SK-N-SH treated with all-trans-retinoic acid at 6 μM for 48 hours (cell line): ENCODE data around the gene SHROOM1.

ENCODE experiments used
- ATAC-seq: fragments of 200-7000 bp; cut with Tn5 transposase; 3 replicates; pipeline ENCODE4 v1.9.1; 2020; ENCODE audit warnings: mild to moderate bottlenecking, moderate library complexity
- ARNTL ChIP-seq: fragments of 450-650 bp; formaldehyde crosslinking; IDR thresholded peaks from 2 replicates; pipeline ENCODE4 v1.5.0; 2020; ENCODE audit warnings: low read depth, mild to moderate bottlenecking, moderate library complexity, borderline replicate concordance
- BACH2 ChIP-seq: fragments of 250-450 bp; sonication (Bioruptor Pico); IDR thresholded peaks from 2 replicates; pipeline ENCODE4 v1.9.0; 2021; ENCODE audit warnings: mild to moderate bottlenecking, borderline replicate concordance
- CSDC2 ChIP-seq: fragments of 250-450 bp; sonication (Bioruptor Pico); IDR thresholded peaks from 2 replicates; pipeline ENCODE4 v1.5.0; 2020; ENCODE audit warnings: mild to moderate bottlenecking, moderate library complexity
- CSRNP3 ChIP-seq: fragments of 250-450 bp; sonication (Bioruptor Pico); IDR thresholded peaks from 2 replicates; pipeline ENCODE4 v1.5.1; 2021; ENCODE audit warnings: mild to moderate bottlenecking, moderate library complexity
- ESRRG ChIP-seq: fragments of 250-450 bp; sonication (Bioruptor Pico); IDR thresholded peaks from 2 replicates; pipeline ENCODE4 v1.6.1; 2021; ENCODE audit warnings: mild to moderate bottlenecking
- OSR1 ChIP-seq: fragments of 250-450 bp; sonication (Bioruptor Pico); IDR thresholded peaks from 2 replicates; pipeline ENCODE4 v1.8.0; 2022; ENCODE audit warnings: moderate library complexity, mild to moderate bottlenecking, inconsistent platforms
- PPARA ChIP-seq: fragments of 250-450 bp; sonication (Bioruptor Pico); IDR thresholded peaks from 2 replicates; pipeline ENCODE4 v1.5.0; 2020; ENCODE audit warnings: mild to moderate bottlenecking, borderline replicate concordance
- RARB ChIP-seq: fragments of 250-450 bp; sonication (Bioruptor Pico); IDR thresholded peaks from 2 replicates; pipeline ENCODE4 v1.8.0; 2021; ENCODE audit warnings: mild to moderate bottlenecking, moderate library complexity
- SNAI2 ChIP-seq: fragments of 250-450 bp; sonication (Bioruptor Pico); IDR thresholded peaks from 2 replicates; pipeline ENCODE4 v1.5.0; 2020; ENCODE audit warnings: mild to moderate bottlenecking, moderate library complexity
- TCF4 ChIP-seq: fragments of 250-450 bp; sonication (Bioruptor Pico); IDR thresholded peaks from 2 replicates; pipeline ENCODE4 v1.8.0; 2021; ENCODE audit warnings: mild to moderate bottlenecking, moderate library complexity, borderline replicate concordance
- TOX ChIP-seq: fragments of 250-450 bp; sonication (Bioruptor Pico); IDR thresholded peaks from 2 replicates; pipeline ENCODE4 v1.8.0; 2021; ENCODE audit warnings: mild to moderate bottlenecking, moderate library complexity, borderline replicate concordance
- ZC3H10 ChIP-seq: fragments of 250-450 bp; sonication (Bioruptor Pico); IDR thresholded peaks from 2 replicates; pipeline ENCODE4 v1.5.1; 2021; ENCODE audit warnings: mild to moderate bottlenecking, moderate library complexity
- ZFP3 ChIP-seq: fragments of 250-450 bp; sonication (Bioruptor Pico); IDR thresholded peaks from 2 replicates; pipeline ENCODE4 v1.5.0; 2020; ENCODE audit warnings: mild to moderate bottlenecking, moderate library complexity
- ZFP30 ChIP-seq: fragments of 450-650 bp; formaldehyde crosslinking; IDR thresholded peaks from 2 replicates; pipeline ENCODE4 v1.5.0; 2022; ENCODE audit warnings: mild to moderate bottlenecking, moderate library complexity
- ZNF565 ChIP-seq: fragments of 450-650 bp; formaldehyde crosslinking; conservative IDR thresholded peaks from 2 replicates; pipeline ENCODE4 v1.5.0; 2020; ENCODE audit warnings: low read depth, mild to moderate bottlenecking, moderate library complexity
- ZNF70 ChIP-seq: fragments of 450-650 bp; formaldehyde crosslinking; IDR thresholded peaks from 2 replicates; pipeline ENCODE4 v1.5.0; 2020; ENCODE audit warnings: mild to moderate bottlenecking, moderate library complexity
- ZNF8 ChIP-seq: fragments of 450-650 bp; formaldehyde crosslinking; IDR thresholded peaks from 2 replicates; pipeline ENCODE4 v1.5.0; 2020; ENCODE audit warnings: mild to moderate bottlenecking, moderate library complexity
- TF ChIP-seq, protein P1 (sequence below): fragments of 250-450 bp; sonication (Bioruptor Pico); IDR thresholded peaks from 2 replicates; pipeline ENCODE4 v1.5.0; 2020; ENCODE audit warnings: mild to moderate bottlenecking, moderate library complexity
- TF ChIP-seq, protein P2 (sequence below): fragments of 250-450 bp; sonication (Bioruptor Pico); IDR thresholded peaks from 2 replicates; pipeline ENCODE4 v1.8.0; 2021; ENCODE audit warnings: low read depth, mild to moderate bottlenecking, moderate library complexity, borderline replicate concordance
- TF ChIP-seq, protein P3 (sequence below): fragments of 250-450 bp; sonication (Bioruptor Pico); IDR thresholded peaks from 2 replicates; pipeline ENCODE4 v1.5.1; 2020; ENCODE audit warnings: low read depth, mild to moderate bottlenecking, moderate library complexity

Gene SHROOM1

GRCh38 chr5:132853790-132854189, 23.3 kb upstream of the SHROOM1 start:
- TF ChIP-seq TOX (CRISPR knock-in tag) (no peak), BACH2 (CRISPR knock-in tag) (no peak), CSDC2 (CRISPR knock-in tag) (no peak), ZNF565 (CRISPR knock-in tag) (no peak), PPARA (CRISPR knock-in tag) (no peak), ESRRG (no peak), TCF4 (CRISPR knock-in tag) (no peak), ZNF8 (no peak)
- no peak; the same call in 2 of the 3 replicates for ATAC-seq

DNA sequence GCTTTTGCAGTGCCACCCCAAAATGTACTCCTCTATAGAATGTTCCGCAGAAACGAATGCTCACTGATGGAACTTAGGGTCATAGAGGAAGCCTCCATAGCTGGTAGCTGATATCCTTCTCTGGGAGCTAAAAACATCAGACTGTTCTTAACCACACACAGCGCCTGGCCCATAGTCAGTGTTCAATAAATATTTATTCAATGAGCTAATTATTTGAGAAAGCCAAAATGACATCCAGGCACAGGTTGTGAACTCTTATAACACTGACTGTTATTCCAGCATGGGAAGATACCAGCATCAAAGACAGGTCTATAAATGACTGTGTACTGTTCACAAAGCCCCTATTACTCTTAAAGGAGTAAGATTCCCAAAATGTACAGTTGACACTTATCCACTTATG, 22.9 kb upstream of the SHROOM1 start:
- no peak for TF ChIP-seq BACH2 (CRISPR knock-in tag)
- TF ChIP-seq ZNF565 (CRISPR knock-in tag), result no peak
- no peak for TF ChIP-seq TOX (CRISPR knock-in tag)
- TF ChIP-seq ZFP3 (CRISPR knock-in tag), result no peak
- no peak for TF ChIP-seq ARNTL
- TF ChIP-seq OSR1 (CRISPR knock-in tag), result no peak
- TF ChIP-seq SNAI2 (CRISPR knock-in tag), result no peak
- no peak for TF ChIP-seq CSRNP3 (CRISPR knock-in tag)
- TF ChIP-seq, protein P1, sequence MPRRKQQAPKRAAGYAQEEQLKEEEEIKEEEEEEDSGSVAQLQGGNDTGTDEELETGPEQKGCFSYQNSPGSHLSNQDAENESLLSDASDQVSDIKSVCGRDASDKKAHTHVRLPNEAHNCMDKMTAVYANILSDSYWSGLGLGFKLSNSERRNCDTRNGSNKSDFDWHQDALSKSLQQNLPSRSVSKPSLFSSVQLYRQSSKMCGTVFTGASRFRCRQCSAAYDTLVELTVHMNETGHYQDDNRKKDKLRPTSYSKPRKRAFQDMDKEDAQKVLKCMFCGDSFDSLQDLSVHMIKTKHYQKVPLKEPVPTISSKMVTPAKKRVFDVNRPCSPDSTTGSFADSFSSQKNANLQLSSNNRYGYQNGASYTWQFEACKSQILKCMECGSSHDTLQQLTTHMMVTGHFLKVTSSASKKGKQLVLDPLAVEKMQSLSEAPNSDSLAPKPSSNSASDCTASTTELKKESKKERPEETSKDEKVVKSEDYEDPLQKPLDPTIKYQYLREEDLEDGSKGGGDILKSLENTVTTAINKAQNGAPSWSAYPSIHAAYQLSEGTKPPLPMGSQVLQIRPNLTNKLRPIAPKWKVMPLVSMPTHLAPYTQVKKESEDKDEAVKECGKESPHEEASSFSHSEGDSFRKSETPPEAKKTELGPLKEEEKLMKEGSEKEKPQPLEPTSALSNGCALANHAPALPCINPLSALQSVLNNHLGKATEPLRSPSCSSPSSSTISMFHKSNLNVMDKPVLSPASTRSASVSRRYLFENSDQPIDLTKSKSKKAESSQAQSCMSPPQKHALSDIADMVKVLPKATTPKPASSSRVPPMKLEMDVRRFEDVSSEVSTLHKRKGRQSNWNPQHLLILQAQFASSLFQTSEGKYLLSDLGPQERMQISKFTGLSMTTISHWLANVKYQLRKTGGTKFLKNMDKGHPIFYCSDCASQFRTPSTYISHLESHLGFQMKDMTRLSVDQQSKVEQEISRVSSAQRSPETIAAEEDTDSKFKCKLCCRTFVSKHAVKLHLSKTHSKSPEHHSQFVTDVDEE (CRISPR knock-in tag), result no peak
- TF ChIP-seq ZNF70 (CRISPR knock-in tag), result no peak
- TF ChIP-seq ZNF8, result no peak
- no peak for TF ChIP-seq TCF4 (CRISPR knock-in tag)
- TF ChIP-seq, protein P2, sequence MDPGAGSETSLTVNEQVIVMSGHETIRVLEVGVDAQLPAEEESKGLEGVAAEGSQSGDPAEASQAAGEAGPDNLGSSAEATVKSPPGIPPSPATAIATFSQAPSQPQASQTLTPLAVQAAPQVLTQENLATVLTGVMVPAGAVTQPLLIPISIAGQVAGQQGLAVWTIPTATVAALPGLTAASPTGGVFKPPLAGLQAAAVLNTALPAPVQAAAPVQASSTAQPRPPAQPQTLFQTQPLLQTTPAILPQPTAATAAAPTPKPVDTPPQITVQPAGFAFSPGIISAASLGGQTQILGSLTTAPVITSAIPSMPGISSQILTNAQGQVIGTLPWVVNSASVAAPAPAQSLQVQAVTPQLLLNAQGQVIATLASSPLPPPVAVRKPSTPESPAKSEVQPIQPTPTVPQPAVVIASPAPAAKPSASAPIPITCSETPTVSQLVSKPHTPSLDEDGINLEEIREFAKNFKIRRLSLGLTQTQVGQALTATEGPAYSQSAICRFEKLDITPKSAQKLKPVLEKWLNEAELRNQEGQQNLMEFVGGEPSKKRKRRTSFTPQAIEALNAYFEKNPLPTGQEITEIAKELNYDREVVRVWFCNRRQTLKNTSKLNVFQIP (CRISPR knock-in tag), result no peak
- TF ChIP-seq CSDC2 (CRISPR knock-in tag), result no peak
- TF ChIP-seq ZC3H10 (CRISPR knock-in tag), result no peak
- TF ChIP-seq ZFP30, result no peak
- ATAC-seq, result no peak

DNA sequence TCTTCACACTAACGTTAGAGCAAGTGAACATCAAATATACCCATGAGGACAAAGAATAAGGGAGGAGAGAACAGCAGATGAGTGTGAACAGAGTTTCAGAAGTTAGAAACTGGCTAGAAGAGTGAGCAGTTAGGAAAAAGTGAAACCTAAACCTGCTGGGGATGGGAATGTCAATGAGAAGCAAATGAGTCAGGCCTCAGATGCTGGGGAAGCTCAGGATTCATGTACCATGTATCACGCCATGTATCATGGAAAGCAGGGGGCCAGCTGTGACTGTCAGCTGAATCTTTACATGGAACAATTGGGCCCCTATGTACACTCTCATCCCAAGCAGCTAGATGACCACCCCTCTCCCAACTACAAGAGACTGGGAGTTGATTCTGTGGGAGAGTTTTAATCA, 19.6 kb upstream of the SHROOM1 start:
- TF ChIP-seq TCF4 (CRISPR knock-in tag), result no peak
- TF ChIP-seq PPARA (CRISPR knock-in tag), result no peak
- no peak for TF ChIP-seq ZC3H10 (CRISPR knock-in tag)

DNA sequence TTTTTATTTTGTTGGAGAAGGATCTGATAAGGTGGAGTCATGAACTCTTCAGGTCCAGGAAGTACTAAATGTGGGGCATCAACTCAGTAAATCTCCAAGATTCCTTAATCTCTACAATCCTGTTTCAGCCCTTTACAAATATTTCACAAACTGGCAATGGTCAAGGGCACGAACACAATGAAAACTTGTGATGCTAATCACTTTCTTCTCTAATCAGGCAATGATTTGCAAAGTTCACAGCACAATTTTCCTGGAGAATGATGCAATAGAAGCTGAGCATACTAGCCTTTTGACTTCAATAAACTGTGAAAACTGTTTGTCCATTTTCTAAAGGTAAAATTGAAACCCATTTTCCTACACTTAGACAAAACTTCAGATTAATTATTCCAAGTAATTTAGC, 18.9 kb upstream of the SHROOM1 start:
- ATAC-seq, result no peak
- TF ChIP-seq ZC3H10 (CRISPR knock-in tag), result no peak
- no peak for TF ChIP-seq ESRRG
- TF ChIP-seq RARB (CRISPR knock-in tag), result no peak
- TF ChIP-seq, protein P3, sequence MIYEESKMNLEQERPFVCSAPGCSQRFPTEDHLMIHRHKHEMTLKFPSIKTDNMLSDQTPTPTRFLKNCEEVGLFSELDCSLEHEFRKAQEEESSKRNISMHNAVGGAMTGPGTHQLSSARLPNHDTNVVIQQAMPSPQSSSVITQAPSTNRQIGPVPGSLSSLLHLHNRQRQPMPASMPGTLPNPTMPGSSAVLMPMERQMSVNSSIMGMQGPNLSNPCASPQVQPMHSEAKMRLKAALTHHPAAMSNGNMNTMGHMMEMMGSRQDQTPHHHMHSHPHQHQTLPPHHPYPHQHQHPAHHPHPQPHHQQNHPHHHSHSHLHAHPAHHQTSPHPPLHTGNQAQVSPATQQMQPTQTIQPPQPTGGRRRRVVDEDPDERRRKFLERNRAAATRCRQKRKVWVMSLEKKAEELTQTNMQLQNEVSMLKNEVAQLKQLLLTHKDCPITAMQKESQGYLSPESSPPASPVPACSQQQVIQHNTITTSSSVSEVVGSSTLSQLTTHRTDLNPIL (CRISPR knock-in tag), result no peak
- TF ChIP-seq CSDC2 (CRISPR knock-in tag), result no peak
- no peak for TF ChIP-seq PPARA (CRISPR knock-in tag)
- TF ChIP-seq, all 23 proteins: peak for 0

More for the DNA sequence above, 19.6 kb upstream of the SHROOM1 start:
- ATAC-seq, result no peak

GRCh38 chr5:132848270-132848669, 17.8 kb upstream of the SHROOM1 start:
- TF ChIP-seq PPARA (CRISPR knock-in tag) (no peak), BACH2 (CRISPR knock-in tag) (no peak), ZC3H10 (CRISPR knock-in tag) (no peak), ZNF8 (no peak), TOX (CRISPR knock-in tag) (no peak), RARB (CRISPR knock-in tag) (no peak)
- TF ChIP-seq, protein P3 (CRISPR knock-in tag), result no peak

More at GRCh38 chr5:132848270-132848669, 17.8 kb upstream of the SHROOM1 start:
- no peak for ATAC-seq
